HL-60 (cell line): ENCODE results near the gene HIPK2.

Experiments
- DNase-seq, 2 experiments: peaks; one replicate each; pipeline ENCODE4 v3.0.0-alpha.2; 2010 to 2020; ENCODE audit warnings: low read depth in 1 of 2, low spot score in 1 of 2
- H3K27ac ChIP-seq: fragments of 250-450 bp; sonication (Bioruptor Pico); replicated peaks from 2 replicates; pipeline ENCODE4 v1.5.1; 2020; ENCODE audit warnings: mild to moderate bottlenecking, moderate library complexity
- H3K27me3 ChIP-seq: fragments of 250-450 bp; sonication (Bioruptor Pico); 2 replicates; pipeline ENCODE4 v1.5.1; 2021; ENCODE audit warnings: mild to moderate bottlenecking, moderate library complexity; ENCODE audit not compliant: insufficient read depth, poor library complexity, severe bottlenecking
- H3K4me3 ChIP-seq: replicated peaks from 2 replicates; pipeline ENCODE4 v1.5.1; 2011; ENCODE audit warnings: mild to moderate bottlenecking, control low read depth, low read length; ENCODE audit not compliant: insufficient read depth
- CTCF ChIP-seq: IDR thresholded peaks from one replicate; pipeline ENCODE4 v1.5.1; 2011; ENCODE audit warnings: low read length, control low read depth, inconsistent platforms; ENCODE audit not compliant: insufficient read depth
- GABPA ChIP-seq: IDR thresholded peaks from 2 replicates; pipeline ENCODE4 v1.6.1; 2012; ENCODE audit warnings: low read depth
- POLR2AphosphoS5 ChIP-seq: IDR thresholded peaks from 2 replicates; pipeline ENCODE4 v1.6.1; 2012; ENCODE audit warnings: low read depth
- REST ChIP-seq: IDR thresholded peaks from 2 replicates; pipeline ENCODE4 v1.6.1; 2012; ENCODE audit warnings: low read depth; ENCODE audit not compliant: insufficient replicate concordance
- SPI1 ChIP-seq: IDR thresholded peaks from 2 replicates; pipeline ENCODE4 v1.6.1; 2012; ENCODE audit warnings: low read depth, mild to moderate bottlenecking, borderline replicate concordance

HIPK2 gene

GRCh38 chr7:139718141-139718540 is 59.7 kb downstream of the HIPK2 start:
- H3K4me3 ChIP-seq, result no peak overlapping the region
- TF ChIP-seq REST (no peak), CTCF (no peak), SPI1 (no peak), POLR2AphosphoS5 (no peak)
- peak overlapping the region; percentile 50 for H3K27ac ChIP-seq
- no peaks in the 10 kb centered on the region for H3K27me3 ChIP-seq
- peak in 1 of 2 experiments; percentile 63 for DNase-seq

DNA sequence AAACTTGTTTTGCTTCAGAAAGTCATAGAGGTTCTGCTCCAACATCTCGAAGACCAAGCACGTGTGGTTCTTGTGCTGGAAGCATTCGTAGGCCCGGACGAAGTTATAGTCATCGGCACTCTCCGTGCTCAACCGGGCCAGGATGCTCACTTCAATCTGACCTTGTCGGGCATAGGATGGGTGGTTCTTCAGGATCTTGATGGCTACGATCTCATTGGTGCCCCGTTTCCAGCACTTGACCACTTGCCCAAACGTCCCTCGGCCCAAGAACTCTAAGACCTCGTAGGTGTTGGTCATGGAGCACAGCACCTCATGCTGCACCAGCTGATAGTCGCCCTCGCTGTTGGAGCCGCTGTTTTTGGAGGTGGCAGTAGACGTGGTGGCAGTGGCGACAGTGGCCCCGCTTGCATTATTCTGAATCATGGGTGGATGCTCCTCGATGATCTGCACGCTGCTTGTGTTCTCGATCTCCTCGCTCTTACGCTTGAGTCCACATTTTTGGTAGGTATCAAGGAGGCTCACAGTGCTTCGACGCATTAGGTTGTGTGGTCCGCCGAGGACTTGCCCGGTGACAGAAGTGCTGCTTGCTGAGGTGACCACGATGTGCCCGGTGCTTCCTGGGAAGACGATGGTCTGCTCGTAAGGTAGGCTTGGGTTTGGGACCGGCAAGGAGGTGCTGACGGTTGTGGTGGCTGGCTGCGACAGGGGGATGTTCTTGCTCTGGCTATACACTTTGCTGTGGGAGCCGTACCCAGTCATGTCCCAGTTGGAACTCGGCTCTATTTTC is 61.4 kb downstream of the HIPK2 start:
- Histone ChIP-seq H3K27ac (no peak overlapping the region), H3K4me3 (no peak overlapping the region), H3K27me3 (no peaks in the 10 kb centered on the region)
- TF ChIP-seq GABPA, result no peak
- no peak for TF ChIP-seq REST
- TF ChIP-seq SPI1, result no peak
- no peak for TF ChIP-seq CTCF
- no peak for TF ChIP-seq POLR2AphosphoS5
- no peak for DNase-seq

GRCh38 chr7:139715194-139715815 is 62.5 kb downstream of the HIPK2 start:
- TF ChIP-seq POLR2AphosphoS5, result no peak
- TF ChIP-seq REST, result no peak
- no peak overlapping the region for H3K4me3 ChIP-seq
- DNase-seq, result no peak
- H3K27me3 ChIP-seq, result no peaks in the 10 kb centered on the region
- no peak overlapping the region for H3K27ac ChIP-seq
